Spleen (tissue), 11 donors: ENCODE measurements around the gene ARL14EP. TPM values are rescaled to one million over a fixed set of nuclear protein-coding genes. Genes with fewer than 3 reads are reported as not detected.

Experiments
- DNase-seq: peaks from one replicate; pipeline ENCODE4 v3.0.0-alpha.2; 2020
- H3K27ac ChIP-seq, 8 donors: fragments of 200-600 bp; sonication (generic) in 7 of 8; 1 replicate in 4 of 8; 2 replicates in 4 of 8; pipeline versions ENCODE4 v1.5.0 to v1.8.0; 2016 to 2021; ENCODE audit warnings: inconsistent platforms in 4 of 8, mild to moderate bottlenecking in 4 of 8, moderate library complexity in 1 of 8
- H3K27me3 ChIP-seq, 7 donors: fragments of 200-600 bp; sonication (generic) in 6 of 7; replicated peaks in 1 of 7; 1 replicate in 4 of 7; 2 replicates in 3 of 7; pipeline versions ENCODE4 v1.5.0 to v1.8.0; 2016 to 2021; ENCODE audit warnings: inconsistent platforms in 3 of 7, mild to moderate bottlenecking in 1 of 7
- H3K36me3 ChIP-seq, 6 donors: fragments of 200-600 bp; sonication (generic) in 5 of 6; 1 replicate in 4 of 6; 2 replicates in 2 of 6; pipeline versions ENCODE4 v1.5.0 to v1.8.0; 2016 to 2021; ENCODE audit warnings: inconsistent platforms in 2 of 6
- H3K4me1 ChIP-seq, 6 donors: fragments of 200-600 bp; sonication (generic) in 5 of 6; 1 replicate in 3 of 6; 2 replicates in 3 of 6; pipeline versions ENCODE4 v1.5.0 to v1.8.0; 2016 to 2021; ENCODE audit warnings: inconsistent platforms in 3 of 6
- H3K4me3 ChIP-seq, 8 donors: fragments of 200-600 bp; sonication (generic) in 7 of 8; 1 replicate in 4 of 8; 2 replicates in 4 of 8; pipeline versions ENCODE4 v1.5.0 to v1.8.0; 2016 to 2021; ENCODE audit warnings: inconsistent platforms in 4 of 8, mild to moderate bottlenecking in 4 of 8, moderate library complexity in 2 of 8
- H3K9me3 ChIP-seq, 8 donors: fragments of 200-600 bp; sonication (generic) in 7 of 8; 1 replicate in 4 of 8; 2 replicates in 4 of 8; pipeline versions ENCODE4 v1.5.0 to v1.8.0; 2016 to 2021; ENCODE audit warnings: inconsistent platforms in 4 of 8
- POLR2A ChIP-seq, 3 donors: fragments of 450-650 bp; IDR thresholded peaks; one replicate each; pipeline ENCODE4 v1.5.1; 2017; ENCODE audit warnings: antibody characterized with exemption in 3 of 3, mild to moderate bottlenecking in 1 of 3
- POLR2AphosphoS5 ChIP-seq, 3 donors: sonication (generic); formaldehyde crosslinking; IDR thresholded peaks; one replicate each; pipeline ENCODE4 v1.5.1; 2017; ENCODE audit warnings: antibody characterized with exemption in 3 of 3
- WGBS, 5 donors: extraction: QIAGEN DNeasy Blood & Tissue Kit in 3 of 5; methylation state at CpG; one replicate each; pipeline versions ENCODE4 v1.1.5 to v1.1.7; 2013 to 2018; 5-methylcytosine and 5-hydroxymethylcytosine counted together
- intact Hi-C: fragments of 100-400 bp; cut with DNase I; formaldehyde crosslinking; loops from one replicate; pipeline ENCODE4 v1.15.0; 2023; ENCODE audit warnings: low total_unique reads
- polyA plus RNA-seq, 3 donors: library from polyadenylated mRNA; stranded (reverse); fragments of 200-250 nt; gene quantifications; one replicate each; pipeline ENCODE4 v1.2.1, GENCODE V29; 2013
- total RNA-seq, 7 donors: library from RNA; depleted of rRNA in 3 of 7; stranded (reverse); fragments of >200 nt in 3 of 7; fragmentation: NEBNext Ultra II Directional in 4 of 7; extraction: Animal tissue kit (Norgen Biotek cat#: 25700) in 4 of 7; gene quantifications; one replicate each; pipeline versions ENCODE4 v1.1.0 to v1.2.1, GENCODE V29; 2016 to 2021
- TF ChIP-seq, protein P1 (sequence below), 11 experiments: fragments of 200-600 bp in 7 of 11; fragments of 450-650 bp in 4 of 11; sonication (generic) in 4 of 11; IDR thresholded peaks in 8 of 11; conservative IDR thresholded peaks in 3 of 11; 1 replicate in 7 of 11; 2 replicates in 4 of 11; pipeline versions ENCODE4 v1.4.0 to v1.8.0; 2016 to 2021; ENCODE audit warnings: antibody characterized with exemption in 11 of 11, inconsistent platforms in 4 of 11, mild to moderate bottlenecking in 1 of 11
- donor health status: healthy with polysubstance abuse.
- donor health status: DM: no; HTN: no; CAD: no; lungs with moderate emphysema.
- donor health status: DM: no; HTN: no; CAD: no.
- donor health status: Bipolar disorder and iron deficiency.
- donor health status: healthy.
- donor health status: DM: no; HTN: no; CAD: no.
- donor health status: DM: yes; HTN: yes; CAD: no.

ARL14EP gene
- total and polyA plus RNA-seq, 10 donors: 15.6 to 40.3 (median 31.7) TPM

DNA sequence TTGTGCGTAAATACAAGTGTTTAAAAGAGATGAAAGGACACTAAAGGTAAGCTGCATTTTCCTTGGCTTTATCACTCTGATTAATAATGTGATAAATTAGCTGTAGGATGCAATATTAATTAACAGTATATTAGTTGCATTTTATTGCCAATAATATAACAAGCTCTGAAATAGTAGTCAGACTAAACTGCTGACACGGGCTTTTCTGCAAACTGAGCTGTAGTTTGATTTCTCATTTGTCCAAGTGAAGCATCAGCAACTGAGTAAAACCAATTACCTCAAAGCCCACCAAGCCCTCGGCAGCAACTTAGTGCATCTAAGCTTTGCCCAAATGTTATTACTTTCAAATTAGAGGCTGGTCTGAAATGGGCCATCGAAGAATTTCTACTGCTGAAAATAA, 33.5 kb downstream of the ARL14EP start:
- peaks cover 0 to 8% (median 0%) of the 10 kb centered on the region in 7 donors for H3K27me3 ChIP-seq
- WGBS, 5 donors: 84 to 94% (median 86%) methylated on average over 4 of the region's 4 CpGs
- no peak overlapping the region for H3K4me3 ChIP-seq
- H3K27ac ChIP-seq: no peak overlapping the region
- DNase-seq: no peak
- TF ChIP-seq POLR2A (IDR thresholded peaks at IDR 0.05) (no peak), POLR2AphosphoS5 (IDR thresholded peaks at IDR 0.05) (no peak)
- TF ChIP-seq, protein P1, sequence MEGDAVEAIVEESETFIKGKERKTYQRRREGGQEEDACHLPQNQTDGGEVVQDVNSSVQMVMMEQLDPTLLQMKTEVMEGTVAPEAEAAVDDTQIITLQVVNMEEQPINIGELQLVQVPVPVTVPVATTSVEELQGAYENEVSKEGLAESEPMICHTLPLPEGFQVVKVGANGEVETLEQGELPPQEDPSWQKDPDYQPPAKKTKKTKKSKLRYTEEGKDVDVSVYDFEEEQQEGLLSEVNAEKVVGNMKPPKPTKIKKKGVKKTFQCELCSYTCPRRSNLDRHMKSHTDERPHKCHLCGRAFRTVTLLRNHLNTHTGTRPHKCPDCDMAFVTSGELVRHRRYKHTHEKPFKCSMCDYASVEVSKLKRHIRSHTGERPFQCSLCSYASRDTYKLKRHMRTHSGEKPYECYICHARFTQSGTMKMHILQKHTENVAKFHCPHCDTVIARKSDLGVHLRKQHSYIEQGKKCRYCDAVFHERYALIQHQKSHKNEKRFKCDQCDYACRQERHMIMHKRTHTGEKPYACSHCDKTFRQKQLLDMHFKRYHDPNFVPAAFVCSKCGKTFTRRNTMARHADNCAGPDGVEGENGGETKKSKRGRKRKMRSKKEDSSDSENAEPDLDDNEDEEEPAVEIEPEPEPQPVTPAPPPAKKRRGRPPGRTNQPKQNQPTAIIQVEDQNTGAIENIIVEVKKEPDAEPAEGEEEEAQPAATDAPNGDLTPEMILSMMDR (IDR thresholded peaks at IDR 0.05 in 8 of 11, conservative IDR thresholded peaks at IDR 0.05 in 3 of 11): no peak
- H3K4me1 ChIP-seq: no peaks in the 10 kb centered on the region
- no peaks in the 10 kb centered on the region for H3K9me3 ChIP-seq
- intact Hi-C loops: no loop called here
- no peaks in the 10 kb centered on the region for H3K36me3 ChIP-seq

- no peak for DNase-seq
- intact Hi-C loops: no loop called here
Observed at GRCh38 chr11:30357872-30358271, 35.0 kb downstream of the ARL14EP start.

GRCh38 chr11:30358536-30358935, 35.6 kb downstream of the ARL14EP start:
- Histone ChIP-seq H3K4me1 (no peaks in the 10 kb centered on the region), H3K4me3 (no peak overlapping the region), H3K27ac (no peak overlapping the region), H3K27me3 (no peaks in the 10 kb centered on the region), H3K36me3 (no peaks in the 10 kb centered on the region), H3K9me3 (no peaks in the 10 kb centered on the region)
- intact Hi-C loops: no loop called here
- TF ChIP-seq, protein P1 (IDR thresholded peaks at IDR 0.05 in 8 of 11, conservative IDR thresholded peaks at IDR 0.05 in 3 of 11): no peak
- TF ChIP-seq POLR2A (IDR thresholded peaks at IDR 0.05) (no peak), POLR2AphosphoS5 (IDR thresholded peaks at IDR 0.05) (no peak)
- WGBS, 5 donors: 70 to 89% (median 84%) methylated on average over 2 of the region's 2 CpGs
- DNase-seq: no peak

More at GRCh38 chr11:30357872-30358271, 35.0 kb downstream of the ARL14EP start:
- Histone ChIP-seq H3K4me1 (no peaks in the 10 kb centered on the region), H3K9me3 (no peaks in the 10 kb centered on the region), H3K4me3 (no peak overlapping the region), H3K27me3 (peaks cover 0 to 1% (median 0%) of the 10 kb centered on the region in 7 donors), H3K36me3 (no peaks in the 10 kb centered on the region), H3K27ac (no peak overlapping the region)
- TF ChIP-seq, protein P1 (IDR thresholded peaks at IDR 0.05 in 8 of 11, conservative IDR thresholded peaks at IDR 0.05 in 3 of 11): no peak
- no peak for TF ChIP-seq POLR2A (IDR thresholded peaks at IDR 0.05)
- 41 to 65% (median 59%) methylated on average over 1 of the region's 1 CpG for WGBS, 5 donors

- DNase-seq: no peak
- Histone ChIP-seq H3K27ac (no peak overlapping the region), H3K27me3 (no peaks in the 10 kb centered on the region), H3K4me1 (no peaks in the 10 kb centered on the region), H3K4me3 (no peak overlapping the region), H3K9me3 (no peaks in the 10 kb centered on the region), H3K36me3 (no peaks in the 10 kb centered on the region)
- TF ChIP-seq POLR2A (IDR thresholded peaks at IDR 0.05): no peak
- TF ChIP-seq, protein P1 (IDR thresholded peaks at IDR 0.05 in 8 of 11, conservative IDR thresholded peaks at IDR 0.05 in 3 of 11): no peak
- intact Hi-C loops: no loop called here
Observed at GRCh38 chr11:30360741-30361140, 37.8 kb downstream of the ARL14EP start.
